HG03066 (cell line): Measurements from ENCODE around the gene WDR44.
"Not testable (repeated sequence)": the region's sequence is repeated elsewhere in the genome, so short reads cannot be mapped to it uniquely, and the experiment has no call there.

Experiments
- ATAC-seq: cut with Tn5 transposase; IDR thresholded peaks from one replicate; pipeline ENCODE4 v1.9.1; 2021; ENCODE audit warnings: low read depth; ENCODE audit not compliant: unreplicated experiment

Gene WDR44

DNA sequence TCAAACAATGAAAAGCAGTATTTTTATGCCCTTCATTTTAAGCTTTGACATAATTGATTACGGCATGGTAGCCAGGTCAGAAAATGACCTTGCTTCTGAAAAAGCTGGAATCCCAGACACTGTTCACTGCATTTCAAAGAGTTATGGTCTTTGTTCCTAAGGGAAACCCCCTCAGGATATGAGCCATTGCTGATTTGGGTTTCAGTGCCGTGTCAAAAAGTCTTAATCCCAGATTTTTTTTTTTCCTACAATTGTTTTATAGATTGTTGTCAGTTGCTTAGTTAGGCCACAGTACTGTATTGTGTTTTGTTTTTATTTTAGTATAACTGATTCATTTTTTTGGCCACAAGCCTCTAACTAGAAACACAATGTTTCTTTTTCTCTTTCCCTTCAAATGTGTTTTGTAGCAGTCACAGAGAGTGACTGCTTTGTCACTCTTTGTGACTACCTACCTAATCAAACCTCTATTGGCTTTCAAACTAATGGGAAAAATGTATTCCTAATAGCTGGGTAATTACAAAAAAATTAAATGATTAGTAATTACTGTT is 10.3 kb downstream of the WDR44 start:
- no peak for ATAC-seq

- ATAC-seq, result no peak
Measured at GRCh38 chrX:118360429-118361125, 14.7 kb downstream of the WDR44 start.

- ATAC-seq, result no peak
Measured at GRCh38 chrX:118364261-118364660, 18.4 kb downstream of the WDR44 start.

- no peak for ATAC-seq
Measured at GRCh38 chrX:118367338-118367737, 21.4 kb downstream of the WDR44 start.

GRCh38 chrX:118368398-118368797 is 22.5 kb downstream of the WDR44 start:
- no peak for ATAC-seq

DNA sequence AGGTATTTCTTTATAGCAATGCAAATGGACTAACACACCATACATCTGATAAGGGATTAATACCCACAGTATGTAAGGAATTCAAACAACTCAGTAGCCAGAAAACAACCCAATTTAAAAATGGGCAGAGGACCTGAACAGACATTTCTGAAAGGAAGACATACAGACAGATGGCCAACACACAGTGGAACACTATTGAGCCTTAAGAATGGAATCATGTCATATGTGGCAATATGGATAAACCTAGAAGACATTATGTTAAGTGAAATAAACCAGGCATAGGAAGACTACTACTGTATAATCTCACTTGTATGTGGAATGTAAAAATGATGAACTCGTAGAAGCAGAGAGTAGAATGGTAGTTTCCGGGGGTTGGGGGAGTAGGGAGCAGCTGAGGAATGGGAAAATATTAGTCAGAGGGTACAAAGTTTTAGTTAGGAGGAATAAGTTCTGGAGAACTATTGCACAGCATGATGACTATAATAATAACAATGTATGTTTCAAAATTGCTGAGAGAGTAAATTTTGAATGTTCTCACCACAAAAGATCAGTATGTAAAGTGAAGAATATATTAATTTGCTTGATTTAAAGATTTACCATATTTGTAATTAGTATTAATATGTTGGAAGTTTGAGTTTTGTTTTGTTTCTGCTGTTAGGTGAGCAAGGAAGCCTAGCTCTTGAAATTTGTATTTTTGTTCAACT is 25.2 kb downstream of the WDR44 start:
- no peak for ATAC-seq

GRCh38 chrX:118373538-118373937 is 27.6 kb downstream of the WDR44 start:
- no peak for ATAC-seq

DNA sequence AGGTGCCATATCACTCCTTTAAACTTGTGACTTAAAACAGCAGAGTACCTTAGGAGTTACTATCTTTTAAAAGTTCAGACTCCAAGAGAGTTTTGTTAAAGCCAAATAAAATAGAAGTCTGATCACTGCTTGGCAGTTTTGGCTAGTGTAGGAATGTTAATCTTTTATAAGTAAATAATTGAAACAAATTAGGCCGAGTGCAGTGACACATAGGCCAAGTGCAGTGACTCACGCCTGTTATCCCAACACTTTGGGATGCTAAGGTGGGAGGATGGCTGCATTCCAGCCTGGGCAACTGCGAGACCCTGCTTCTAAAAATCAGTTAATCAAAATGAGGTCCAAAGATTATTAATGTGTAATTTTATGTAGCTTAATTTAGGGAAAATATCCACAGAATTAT is 37.2 kb downstream of the WDR44 start:
- ATAC-seq, result no peak

DNA sequence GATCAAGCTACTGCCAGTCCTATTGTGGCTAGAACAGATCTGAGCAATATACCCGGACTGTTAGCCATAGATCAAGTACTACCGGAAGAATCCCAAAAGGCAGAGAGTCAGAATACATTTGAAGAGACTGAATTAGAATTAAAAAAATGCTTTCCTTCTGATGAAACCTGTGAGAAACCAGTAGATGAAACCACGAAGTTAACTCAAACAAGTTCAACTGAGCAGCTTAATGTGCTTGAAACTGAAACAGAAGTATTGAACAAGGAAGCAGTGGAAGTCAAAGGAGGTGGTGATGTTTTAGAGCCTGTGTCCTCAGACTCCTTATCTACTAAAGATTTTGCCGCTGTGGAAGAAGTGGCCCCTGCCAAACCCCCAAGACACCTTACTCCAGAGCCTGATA is 46.8 kb downstream of the WDR44 start:
- no peak for ATAC-seq

DNA sequence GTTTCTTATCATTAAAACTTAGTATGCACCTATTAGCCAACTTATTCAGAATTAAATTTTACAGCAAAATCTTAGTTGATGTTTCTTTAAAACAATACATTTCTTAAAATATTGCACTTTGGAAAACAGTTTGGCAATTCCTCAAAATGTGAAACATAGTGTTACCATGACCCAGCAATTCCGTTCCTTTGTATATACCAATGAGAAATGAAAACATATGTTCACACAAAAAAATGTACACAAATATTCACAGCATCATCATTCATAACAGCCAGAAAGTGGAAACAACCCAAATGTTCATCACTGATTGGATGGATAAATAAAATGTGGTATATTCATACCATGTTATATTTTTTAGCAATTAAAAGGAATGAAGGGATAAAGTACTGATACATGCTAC is 50.2 kb downstream of the WDR44 start:
- no peak for ATAC-seq

DNA sequence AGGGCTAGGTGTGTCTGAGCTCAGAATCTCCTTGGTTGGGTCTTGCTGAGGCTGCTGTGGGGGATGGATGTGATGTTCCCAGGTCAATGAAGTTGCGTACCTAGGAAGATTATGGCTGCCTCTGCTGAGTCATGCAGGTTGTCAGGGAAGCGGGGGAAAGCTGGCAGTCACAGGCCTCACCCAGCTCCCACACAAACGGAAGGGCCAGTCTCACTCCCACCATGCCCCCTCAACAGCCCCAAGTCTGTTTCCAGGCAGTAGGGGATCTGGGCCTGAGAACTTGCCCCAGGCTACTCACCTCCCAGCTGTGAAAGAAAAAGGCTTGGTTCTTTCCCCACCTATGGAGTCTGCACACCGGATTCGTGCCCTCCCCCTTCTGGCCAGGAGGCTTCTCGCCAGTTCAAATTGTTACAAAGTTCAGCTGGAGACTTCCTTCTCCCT is 72.9 kb downstream of the WDR44 start:
- ATAC-seq, result no peak

DNA sequence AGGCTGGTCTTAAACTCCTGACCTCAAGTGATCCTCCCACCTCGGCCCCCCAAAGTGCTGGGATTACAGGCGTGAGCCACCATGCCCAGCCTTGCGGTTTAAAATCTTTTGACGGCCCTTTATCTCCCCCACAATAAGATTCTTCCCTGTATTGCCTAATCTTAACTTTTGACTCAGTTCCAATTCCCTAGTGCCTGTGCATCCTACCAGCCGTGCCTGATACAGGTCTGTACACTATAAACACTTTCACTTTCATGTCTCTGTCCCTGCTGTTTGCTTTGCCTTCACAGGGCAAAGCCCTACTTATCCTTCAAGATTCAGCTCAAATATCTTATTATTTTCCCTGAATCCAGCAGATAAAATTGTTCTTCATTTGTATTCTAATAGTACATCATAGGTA is 74.6 kb downstream of the WDR44 start:
- no peak for ATAC-seq

GRCh38 chrX:118423558-118423957 is 77.7 kb downstream of the WDR44 start:
- peak; percentile 86 for ATAC-seq

DNA sequence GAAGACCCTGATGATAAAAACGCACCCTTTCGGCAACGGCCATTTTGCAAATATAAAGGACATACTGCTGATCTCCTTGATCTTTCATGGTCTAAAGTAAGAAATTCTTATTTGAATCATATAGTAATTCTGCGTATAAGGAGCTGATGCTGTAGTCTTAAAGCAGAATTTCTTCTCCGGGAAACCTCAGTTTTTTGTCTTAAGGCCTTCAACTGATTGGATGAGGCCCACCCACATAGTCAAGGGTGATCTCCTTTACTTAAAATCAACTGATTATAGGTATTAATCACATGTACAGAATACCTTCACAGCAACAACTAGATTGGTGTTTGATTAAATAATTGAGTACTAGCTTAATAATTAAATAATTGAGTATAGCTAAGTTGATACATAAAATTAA is 86.9 kb downstream of the WDR44 start:
- ATAC-seq, result no peak

DNA sequence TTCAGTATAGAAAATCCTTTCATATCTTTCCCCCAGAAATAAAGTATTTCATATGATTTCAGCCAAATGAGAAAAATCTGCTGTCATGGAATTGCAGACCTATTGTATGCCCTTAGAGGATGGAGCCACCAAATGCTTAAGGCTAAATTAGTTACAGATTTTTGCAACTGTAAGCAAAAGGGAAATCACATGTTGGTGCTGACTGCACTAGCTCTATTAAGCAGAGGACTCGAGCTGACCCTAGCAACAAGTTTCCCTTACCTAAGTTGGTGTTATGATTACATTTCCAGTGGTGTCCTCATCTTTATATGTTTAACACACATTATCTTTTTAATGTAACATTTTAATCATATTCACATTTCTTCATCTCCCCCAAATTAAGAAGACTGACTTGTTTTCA is 91.4 kb downstream of the WDR44 start:
- no peak for ATAC-seq

- no peak for ATAC-seq
Measured at GRCh38 chrX:118448273-118448783, 102.4 kb downstream of the WDR44 start.

DNA sequence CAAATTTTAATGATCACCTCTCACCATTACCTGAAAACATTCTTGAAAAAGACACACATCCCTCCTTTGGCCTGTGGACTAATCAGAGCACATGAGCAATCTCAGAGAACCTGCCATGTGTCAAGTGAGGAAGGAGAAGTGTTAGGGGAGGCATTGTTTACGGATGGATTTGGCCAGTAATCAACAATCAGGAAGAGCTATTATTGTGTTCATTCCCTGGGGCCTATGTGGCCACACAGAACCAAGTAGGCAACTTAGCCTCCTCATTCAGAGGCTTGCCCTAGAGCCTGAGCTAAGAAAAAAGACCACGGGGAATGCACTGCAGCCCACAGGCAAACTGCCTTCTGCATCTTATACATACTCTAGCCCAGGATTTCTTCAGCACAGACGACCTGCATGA is 109.1 kb downstream of the WDR44 start:
- ATAC-seq, result no peak

- no peak for ATAC-seq
Measured at GRCh38 chrX:118459494-118459893, 113.6 kb downstream of the WDR44 start.

DNA sequence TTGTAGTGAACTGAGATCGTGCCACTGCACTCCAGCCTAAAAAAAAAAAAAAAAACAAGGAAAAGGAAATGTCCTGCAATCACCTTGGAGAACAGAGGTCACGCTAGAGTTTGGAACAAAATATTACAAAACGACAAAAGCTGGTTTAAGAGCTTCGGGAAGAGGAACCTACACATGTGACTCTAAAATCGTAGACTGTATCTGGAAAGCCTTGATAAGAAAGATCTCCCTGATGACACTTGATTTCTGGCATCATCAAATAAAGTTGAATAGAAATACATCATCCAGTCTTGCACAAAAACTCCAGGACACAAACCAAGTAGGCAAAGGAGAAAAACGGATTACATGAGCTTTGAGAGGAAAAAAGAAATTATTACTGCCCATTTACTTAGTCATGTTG is 118.6 kb downstream of the WDR44 start:
- no peak for ATAC-seq

- no peak for ATAC-seq
Measured at GRCh38 chrX:118468122-118468521, 122.2 kb downstream of the WDR44 start.

DNA sequence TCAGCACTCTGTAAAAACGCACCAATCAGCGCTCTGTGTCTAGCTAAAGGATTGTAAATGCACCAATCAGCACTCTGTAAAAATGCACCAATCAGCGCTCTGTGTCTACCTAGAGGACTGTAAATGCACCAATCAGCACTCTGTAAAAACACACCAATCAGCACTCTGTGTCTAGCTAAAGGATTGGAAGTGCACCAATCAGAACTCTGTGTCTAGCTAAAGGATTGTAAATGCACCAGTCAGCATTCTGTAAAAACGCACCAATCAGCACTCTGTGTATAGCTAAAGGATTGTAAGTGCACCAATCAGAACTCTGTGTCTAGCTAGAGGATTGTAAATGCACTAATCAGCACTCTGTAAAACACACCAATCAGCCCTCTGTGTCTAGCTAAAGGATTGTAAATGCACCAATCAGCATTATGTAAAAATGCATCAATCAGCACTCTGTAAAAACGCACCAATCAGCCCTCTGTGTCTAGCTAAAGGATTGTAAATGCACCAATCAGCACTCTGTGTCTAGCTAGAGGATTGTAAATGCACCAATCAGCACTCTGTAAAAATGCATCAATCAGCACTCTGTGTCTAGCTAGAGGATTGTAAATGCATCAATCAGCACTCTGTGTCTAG is 124.9 kb downstream of the WDR44 start:
- ATAC-seq, result not testable (repeated sequence)
